ENCODE results near the gene ZSCAN25.

DNA sequence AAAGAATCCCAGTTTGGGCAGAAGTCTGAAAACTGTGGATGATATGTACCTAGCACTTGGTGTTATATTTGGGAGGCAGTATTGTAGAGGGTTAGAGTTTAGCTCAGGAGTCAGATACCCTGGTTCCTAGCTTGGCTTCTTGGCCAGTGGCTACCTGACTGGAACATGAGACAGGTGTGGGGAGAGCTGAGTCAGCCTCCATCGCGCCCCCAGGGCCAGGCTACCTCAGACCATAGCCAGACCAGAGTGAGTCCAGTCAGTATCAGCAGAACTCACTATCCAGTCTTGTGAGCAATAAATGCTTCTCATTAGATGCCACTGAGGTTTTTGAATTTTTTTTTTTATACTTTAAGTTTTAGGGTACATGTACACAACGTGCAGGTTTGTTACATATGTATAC is 37.0 kb downstream of the ZSCAN25 start:
- TF ChIP-seq, protein P1, sequence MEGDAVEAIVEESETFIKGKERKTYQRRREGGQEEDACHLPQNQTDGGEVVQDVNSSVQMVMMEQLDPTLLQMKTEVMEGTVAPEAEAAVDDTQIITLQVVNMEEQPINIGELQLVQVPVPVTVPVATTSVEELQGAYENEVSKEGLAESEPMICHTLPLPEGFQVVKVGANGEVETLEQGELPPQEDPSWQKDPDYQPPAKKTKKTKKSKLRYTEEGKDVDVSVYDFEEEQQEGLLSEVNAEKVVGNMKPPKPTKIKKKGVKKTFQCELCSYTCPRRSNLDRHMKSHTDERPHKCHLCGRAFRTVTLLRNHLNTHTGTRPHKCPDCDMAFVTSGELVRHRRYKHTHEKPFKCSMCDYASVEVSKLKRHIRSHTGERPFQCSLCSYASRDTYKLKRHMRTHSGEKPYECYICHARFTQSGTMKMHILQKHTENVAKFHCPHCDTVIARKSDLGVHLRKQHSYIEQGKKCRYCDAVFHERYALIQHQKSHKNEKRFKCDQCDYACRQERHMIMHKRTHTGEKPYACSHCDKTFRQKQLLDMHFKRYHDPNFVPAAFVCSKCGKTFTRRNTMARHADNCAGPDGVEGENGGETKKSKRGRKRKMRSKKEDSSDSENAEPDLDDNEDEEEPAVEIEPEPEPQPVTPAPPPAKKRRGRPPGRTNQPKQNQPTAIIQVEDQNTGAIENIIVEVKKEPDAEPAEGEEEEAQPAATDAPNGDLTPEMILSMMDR (IDR thresholded peaks at IDR 0.05 in 8 of 11, conservative IDR thresholded peaks at IDR 0.05 in 3 of 11) = no peak
- no peak for TF ChIP-seq POLR2AphosphoS5 (IDR thresholded peaks at IDR 0.05)

Data from spleen (tissue), 7 donors.